ENCODE results near the gene TRAPPC3L.
A peak's percentile ranks its signal among the peaks of the same experiment; 100 is the strongest.

The TRAPPC3L gene

GRCh38 chr6:116545651-116546050 lies at the start of gene TRAPPC3L:
TRAPPC3L (minus strand) TSS chr6:116545684; CDS start chr6:116545514, 170 bp downstream.
- H3K9me3 ChIP-seq (ENCODE audit: control insufficient read depth, low read depth, low read length): no peaks in the 10 kb centered on the region
- no peak within 1 kb of the TSS for H3K4me3 ChIP-seq (ENCODE audit: low read length)
- H3K27me3 ChIP-seq (ENCODE audit: control insufficient read depth, insufficient read depth, low read length): no peaks in the 10 kb centered on the region
- H3K9ac ChIP-seq (ENCODE audit: low read length): no peak within 1 kb of the TSS
- H3K27ac ChIP-seq (ENCODE audit: low read length): no peak within 1 kb of the TSS
- no peaks in the 10 kb centered on the region for H3K36me3 ChIP-seq (ENCODE audit: control insufficient read depth, low read depth, low read length)
- H3K4me1 ChIP-seq (ENCODE audit: control insufficient read depth, low read depth, low read length): no peaks in the 10 kb centered on the region

GRCh38 chr6:116595247-116595646 lies 49.8 kb upstream of the TRAPPC3L start:
- no peaks in the 10 kb centered on the region for H3K4me1 ChIP-seq (ENCODE audit: control insufficient read depth, low read depth, low read length)
- H3K27ac ChIP-seq (ENCODE audit: low read length): no peak overlapping the region
- H3K36me3 ChIP-seq (ENCODE audit: control insufficient read depth, low read depth, low read length): peaks cover 37% of the 10 kb centered on the region

GRCh38 chr6:116586738-116587137 lies 41.3 kb upstream of the TRAPPC3L start:
- Histone ChIP-seq H3K27ac (ENCODE audit: low read length) (no peak overlapping the region), H3K4me1 (ENCODE audit: control insufficient read depth, low read depth, low read length) (no peaks in the 10 kb centered on the region), H3K4me3 (ENCODE audit: low read length) (no peak overlapping the region), H3K9me3 (ENCODE audit: control insufficient read depth, low read depth, low read length) (no peaks in the 10 kb centered on the region), H3K27me3 (ENCODE audit: control insufficient read depth, insufficient read depth, low read length) (no peaks in the 10 kb centered on the region), H3K36me3 (ENCODE audit: control insufficient read depth, low read depth, low read length) (peaks cover 53% of the 10 kb centered on the region), H3K9ac (ENCODE audit: low read length) (no peak overlapping the region)

More at GRCh38 chr6:116595247-116595646, 49.8 kb upstream of the TRAPPC3L start:
- Histone ChIP-seq H3K4me3 (ENCODE audit: low read length) (no peak overlapping the region), H3K9ac (ENCODE audit: low read length) (no peak overlapping the region), H3K9me3 (ENCODE audit: control insufficient read depth, low read depth, low read length) (no peaks in the 10 kb centered on the region), H3K27me3 (ENCODE audit: control insufficient read depth, insufficient read depth, low read length) (no peaks in the 10 kb centered on the region)

GRCh38 chr6:116586276-116586675 lies 40.8 kb upstream of the TRAPPC3L start:
- Histone ChIP-seq H3K27me3 (ENCODE audit: control insufficient read depth, insufficient read depth, low read length) (no peaks in the 10 kb centered on the region), H3K9ac (ENCODE audit: low read length) (no peak overlapping the region), H3K36me3 (ENCODE audit: control insufficient read depth, low read depth, low read length) (peaks cover 49% of the 10 kb centered on the region), H3K9me3 (ENCODE audit: control insufficient read depth, low read depth, low read length) (no peaks in the 10 kb centered on the region), H3K4me3 (ENCODE audit: low read length) (no peak overlapping the region), H3K27ac (ENCODE audit: low read length) (no peak overlapping the region), H3K4me1 (ENCODE audit: control insufficient read depth, low read depth, low read length) (no peaks in the 10 kb centered on the region)

GRCh38 chr6:116580198-116580597 lies 34.7 kb upstream of the TRAPPC3L start:
- Histone ChIP-seq H3K36me3 (ENCODE audit: control insufficient read depth, low read depth, low read length) (peaks cover 10% of the 10 kb centered on the region), H3K4me3 (ENCODE audit: low read length) (no peak overlapping the region), H3K9me3 (ENCODE audit: control insufficient read depth, low read depth, low read length) (no peaks in the 10 kb centered on the region), H3K4me1 (ENCODE audit: control insufficient read depth, low read depth, low read length) (no peaks in the 10 kb centered on the region), H3K27ac (ENCODE audit: low read length) (no peak overlapping the region), H3K27me3 (ENCODE audit: control insufficient read depth, insufficient read depth, low read length) (no peaks in the 10 kb centered on the region), H3K9ac (ENCODE audit: low read length) (no peak overlapping the region)

GRCh38 chr6:116579143-116579542 lies 33.7 kb upstream of the TRAPPC3L start:
- no peak overlapping the region for H3K9ac ChIP-seq (ENCODE audit: low read length)
- no peak overlapping the region for H3K27ac ChIP-seq (ENCODE audit: low read length)
- H3K27me3 ChIP-seq (ENCODE audit: control insufficient read depth, insufficient read depth, low read length): no peaks in the 10 kb centered on the region
- H3K36me3 ChIP-seq (ENCODE audit: control insufficient read depth, low read depth, low read length): no peaks in the 10 kb centered on the region
- H3K4me3 ChIP-seq (ENCODE audit: low read length): no peak overlapping the region
- no peaks in the 10 kb centered on the region for H3K4me1 ChIP-seq (ENCODE audit: control insufficient read depth, low read depth, low read length)
- H3K9me3 ChIP-seq (ENCODE audit: control insufficient read depth, low read depth, low read length): no peaks in the 10 kb centered on the region

GRCh38 chr6:116578335-116578734 lies 32.9 kb upstream of the TRAPPC3L start:
- H3K27me3 ChIP-seq (ENCODE audit: control insufficient read depth, insufficient read depth, low read length): no peaks in the 10 kb centered on the region
- no peaks in the 10 kb centered on the region for H3K36me3 ChIP-seq (ENCODE audit: control insufficient read depth, low read depth, low read length)
- no peak overlapping the region for H3K9ac ChIP-seq (ENCODE audit: low read length)
- no peaks in the 10 kb centered on the region for H3K9me3 ChIP-seq (ENCODE audit: control insufficient read depth, low read depth, low read length)
- no peaks in the 10 kb centered on the region for H3K4me1 ChIP-seq (ENCODE audit: control insufficient read depth, low read depth, low read length)
- no peak overlapping the region for H3K4me3 ChIP-seq (ENCODE audit: low read length)
- H3K27ac ChIP-seq (ENCODE audit: low read length): no peak overlapping the region

- Histone ChIP-seq H3K27ac (ENCODE audit: low read length) (no peak overlapping the region), H3K27me3 (ENCODE audit: control insufficient read depth, insufficient read depth, low read length) (no peaks in the 10 kb centered on the region), H3K4me1 (ENCODE audit: control insufficient read depth, low read depth, low read length) (peaks cover 3% of the 10 kb centered on the region), H3K36me3 (ENCODE audit: control insufficient read depth, low read depth, low read length) (no peaks in the 10 kb centered on the region), H3K9ac (ENCODE audit: low read length) (no peak overlapping the region), H3K4me3 (ENCODE audit: low read length) (no peak overlapping the region), H3K9me3 (ENCODE audit: control insufficient read depth, low read depth, low read length) (no peaks in the 10 kb centered on the region)
Measured at GRCh38 chr6:116577486-116577885, 32.0 kb upstream of the TRAPPC3L start.

- Histone ChIP-seq H3K4me1 (ENCODE audit: control insufficient read depth, low read depth, low read length) (peaks cover 6% of the 10 kb centered on the region), H3K9me3 (ENCODE audit: control insufficient read depth, low read depth, low read length) (no peaks in the 10 kb centered on the region), H3K4me3 (ENCODE audit: low read length) (no peak overlapping the region), H3K27ac (ENCODE audit: low read length) (no peak overlapping the region), H3K27me3 (ENCODE audit: control insufficient read depth, insufficient read depth, low read length) (no peaks in the 10 kb centered on the region), H3K9ac (ENCODE audit: low read length) (no peak overlapping the region), H3K36me3 (ENCODE audit: control insufficient read depth, low read depth, low read length) (no peaks in the 10 kb centered on the region)
Measured at GRCh38 chr6:116575227-116575626, 29.7 kb upstream of the TRAPPC3L start.

GRCh38 chr6:116572162-116572561 lies 26.7 kb upstream of the TRAPPC3L start:
- no peaks in the 10 kb centered on the region for H3K9me3 ChIP-seq (ENCODE audit: control insufficient read depth, low read depth, low read length)
- H3K27me3 ChIP-seq (ENCODE audit: control insufficient read depth, insufficient read depth, low read length): no peaks in the 10 kb centered on the region
- no peak overlapping the region for H3K27ac ChIP-seq (ENCODE audit: low read length)
- H3K9ac ChIP-seq (ENCODE audit: low read length): peak overlapping the region; percentile 84
- no peaks in the 10 kb centered on the region for H3K36me3 ChIP-seq (ENCODE audit: control insufficient read depth, low read depth, low read length)
- H3K4me1 ChIP-seq (ENCODE audit: control insufficient read depth, low read depth, low read length): peaks cover 10% of the 10 kb centered on the region
- peak overlapping the region; percentile 91 for H3K4me3 ChIP-seq (ENCODE audit: low read length)

GRCh38 chr6:116571683-116572000 lies 26.2 kb upstream of the TRAPPC3L start:
- Histone ChIP-seq H3K9ac (ENCODE audit: low read length) (peak overlapping the region; percentile 84), H3K4me3 (ENCODE audit: low read length) (peak overlapping the region; percentile 91), H3K4me1 (ENCODE audit: control insufficient read depth, low read depth, low read length) (peaks cover 10% of the 10 kb centered on the region), H3K27me3 (ENCODE audit: control insufficient read depth, insufficient read depth, low read length) (no peaks in the 10 kb centered on the region), H3K9me3 (ENCODE audit: control insufficient read depth, low read depth, low read length) (no peaks in the 10 kb centered on the region), H3K36me3 (ENCODE audit: control insufficient read depth, low read depth, low read length) (no peaks in the 10 kb centered on the region), H3K27ac (ENCODE audit: low read length) (peak overlapping the region; percentile 33)

GRCh38 chr6:116570856-116571682 lies 25.6 kb upstream of the TRAPPC3L start, which contains the start of gene RWDD1:
RWDD1 (plus strand) TSS chr6:116571504; CDS start chr6:116571583, 79 bp downstream.
- H3K4me1 ChIP-seq (ENCODE audit: control insufficient read depth, low read depth, low read length): peaks cover 10% of the 10 kb centered on the region
- H3K9ac ChIP-seq (ENCODE audit: low read length): peak within 1 kb of the TSS; percentile 90
- H3K27ac ChIP-seq (ENCODE audit: low read length): peak within 1 kb of the TSS; percentile 43
- H3K36me3 ChIP-seq (ENCODE audit: control insufficient read depth, low read depth, low read length): no peaks in the 10 kb centered on the region
- no peaks in the 10 kb centered on the region for H3K27me3 ChIP-seq (ENCODE audit: control insufficient read depth, insufficient read depth, low read length)
- no peaks in the 10 kb centered on the region for H3K9me3 ChIP-seq (ENCODE audit: control insufficient read depth, low read depth, low read length)
- H3K4me3 ChIP-seq (ENCODE audit: low read length): peak within 1 kb of the TSS; percentile 91
